ENCODE results near the gene CECR2.

CECR2 gene

GRCh38 chr22:17368144-17368543 lies 1.1 kb upstream of the CECR2 start:
- no peak for DNase-seq (ENCODE audit: low read depth)

GRCh38 chr22:17368554-17369438 lies 464 bp upstream of the CECR2 start:
- no peak for DNase-seq (ENCODE audit: low read depth)

- no peak for DNase-seq (ENCODE audit: low read depth)
These were observed 936 bp downstream of the CECR2 start for GRCh38 chr22:17370026-17370765.

- DNase-seq (ENCODE audit: low read depth): no peak
These were observed 1.6 kb downstream of the CECR2 start for GRCh38 chr22:17370766-17371432.

GRCh38 chr22:17371448-17371847 lies 2.2 kb downstream of the CECR2 start:
- no peak for DNase-seq (ENCODE audit: low read depth)

GRCh38 chr22:17373855-17374254 lies 4.6 kb downstream of the CECR2 start:
- DNase-seq (ENCODE audit: low read depth): no peak

GRCh38 chr22:17375914-17376614 lies 6.8 kb downstream of the CECR2 start:
- DNase-seq (ENCODE audit: low read depth): no peak

GRCh38 chr22:17376950-17377349 lies 7.7 kb downstream of the CECR2 start:
- no peak for DNase-seq (ENCODE audit: low read depth)

- DNase-seq (ENCODE audit: low read depth): no peak
These were observed 10.7 kb downstream of the CECR2 start for GRCh38 chr22:17379944-17380343.

- DNase-seq (ENCODE audit: low read depth): no peak
These were observed 11.3 kb downstream of the CECR2 start for GRCh38 chr22:17380359-17381087.

GRCh38 chr22:17381192-17381913 lies 12.1 kb downstream of the CECR2 start:
- DNase-seq (ENCODE audit: low read depth): no peak

- DNase-seq (ENCODE audit: low read depth): no peak
These were observed 15.5 kb downstream of the CECR2 start for GRCh38 chr22:17384612-17385330.

GRCh38 chr22:17387356-17387755 lies 18.1 kb downstream of the CECR2 start:
- no peak for DNase-seq (ENCODE audit: low read depth)

- DNase-seq (ENCODE audit: low read depth): no peak
These were observed 19.0 kb downstream of the CECR2 start for GRCh38 chr22:17388235-17388634.

GRCh38 chr22:17390087-17390486 lies 20.8 kb downstream of the CECR2 start:
- DNase-seq (ENCODE audit: low read depth): no peak

GRCh38 chr22:17396516-17396915 lies 27.3 kb downstream of the CECR2 start:
- no peak for DNase-seq (ENCODE audit: low read depth)

GRCh38 chr22:17397756-17398547 lies 28.7 kb downstream of the CECR2 start:
- no peak for DNase-seq (ENCODE audit: low read depth)

GRCh38 chr22:17400305-17400704 lies 31.0 kb downstream of the CECR2 start:
- DNase-seq (ENCODE audit: low read depth): no peak

- no peak for DNase-seq (ENCODE audit: low read depth)
These were observed 32.5 kb downstream of the CECR2 start for GRCh38 chr22:17401728-17402127.

Measured in activated T-cell treated with anti-CD3 and anti-CD28 coated beads for 48 hours (primary cell).